Hepatocyte (in vitro differentiated cells): ENCODE results near the gene GHR.

Source experiments
- CTCF ChIP-seq: fragments of 200-600 bp; sonication (generic); IDR thresholded peaks from 2 replicates; pipeline ENCODE4 v1.5.1; 2016; ENCODE audit warnings: antibody characterized with exemption, mild to moderate bottlenecking; ENCODE audit not compliant: poor library complexity
- EZH2phosphoT487 ChIP-seq: fragments of 200-600 bp; sonication (generic); IDR thresholded peaks from one replicate; pipeline ENCODE4 v1.6.1; 2018; ENCODE audit warnings: antibody characterized with exemption, mild to moderate bottlenecking, low read depth, moderate library complexity; ENCODE audit not compliant: unreplicated experiment, severe bottlenecking

GRCh38 chr5:42572313-42572712, 149.1 kb downstream of the GHR start:
- TF ChIP-seq CTCF = no peak
- TF ChIP-seq EZH2phosphoT487 = no peak
